Activated effector memory CD4-positive, alpha-beta T cell treated with anti-CD3 and anti-CD28 coated beads, Interleukin-2, amount 50 U/mL, for 16 hours (primary cell): ENCODE measurements around the gene CENPP.

Experiments used
- DNase-seq: peaks from one replicate; pipeline ENCODE4 v3.0.0-alpha.2; 2020

The CENPP gene

DNA sequence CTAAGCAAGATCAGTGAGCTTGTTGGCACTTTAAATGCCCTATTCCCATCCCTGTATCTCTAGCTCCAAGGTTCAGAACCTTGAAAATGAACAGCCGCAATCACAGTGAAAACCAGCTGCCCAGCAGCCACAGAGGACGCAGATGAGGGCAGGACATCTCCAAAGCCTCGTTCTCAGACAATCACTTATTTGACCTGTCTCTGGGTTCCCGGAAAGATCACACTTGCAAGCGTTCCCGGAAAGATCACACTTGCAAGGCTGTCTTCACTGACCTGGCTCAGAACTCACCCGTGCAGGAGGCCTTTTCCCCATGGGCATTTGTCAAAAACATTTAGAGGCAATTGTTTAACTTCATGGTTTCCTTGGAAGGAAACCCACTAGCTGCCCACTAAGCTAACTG lies 318.5 kb downstream of the CENPP start:
- no peak for DNase-seq

DNA sequence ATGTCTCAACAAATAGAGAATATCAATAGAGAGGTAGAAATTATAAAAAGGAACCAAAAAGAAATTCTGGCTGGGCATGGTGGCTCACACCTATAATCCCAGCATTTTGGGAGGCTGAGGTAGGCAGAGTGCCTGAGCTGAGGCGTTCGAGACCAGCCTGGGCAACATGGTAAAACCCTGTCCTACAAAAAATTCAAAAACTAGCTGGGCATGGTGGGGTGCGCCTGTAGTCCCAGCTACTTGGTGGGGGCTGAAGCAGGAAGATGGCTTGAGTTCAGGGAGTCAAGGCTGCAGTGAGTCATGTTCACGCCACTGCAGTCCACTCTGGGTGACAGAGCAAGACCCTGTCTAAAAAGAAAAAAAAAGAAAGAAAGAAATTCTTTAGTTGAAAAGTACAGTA lies 319.3 kb downstream of the CENPP start:
- DNase-seq, result no peak

DNA sequence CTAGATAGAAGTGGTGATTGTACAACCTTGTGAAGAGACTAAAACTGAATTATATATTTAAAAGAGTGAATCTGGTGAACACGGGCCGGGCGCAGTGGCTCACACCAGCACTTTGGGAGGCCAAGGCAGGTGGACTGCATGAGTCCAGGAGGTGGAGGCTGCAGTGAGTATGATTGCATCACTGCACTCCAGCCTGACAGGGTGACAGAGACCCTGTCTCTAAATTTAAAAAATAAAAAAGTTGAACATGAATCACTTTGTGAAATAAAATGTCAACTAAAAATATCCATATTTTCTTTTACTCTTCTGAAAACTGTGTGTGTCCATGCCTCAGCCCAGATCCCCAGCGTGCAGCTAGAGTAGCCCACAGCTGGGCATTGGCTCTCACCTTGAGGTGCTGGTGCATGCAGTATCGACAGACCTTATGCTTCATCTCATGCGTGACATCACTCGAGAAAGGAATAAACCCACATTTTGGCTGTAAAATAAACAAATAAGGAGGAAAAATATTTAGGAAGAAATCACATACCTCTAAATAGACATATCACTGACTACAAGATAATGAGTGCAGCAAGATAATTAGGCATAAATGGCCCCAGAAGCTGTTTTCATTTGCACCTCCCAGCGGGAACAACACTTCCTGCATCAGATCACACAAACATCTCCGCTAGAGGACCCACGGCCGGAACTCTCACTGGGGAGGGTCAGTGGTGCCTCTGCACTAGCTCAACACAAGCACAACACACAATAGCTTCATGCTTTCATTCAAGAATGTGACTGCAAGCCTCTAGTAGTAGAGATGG lies 322.1 kb downstream of the CENPP start:
- DNase-seq, result peak; percentile 49

DNA sequence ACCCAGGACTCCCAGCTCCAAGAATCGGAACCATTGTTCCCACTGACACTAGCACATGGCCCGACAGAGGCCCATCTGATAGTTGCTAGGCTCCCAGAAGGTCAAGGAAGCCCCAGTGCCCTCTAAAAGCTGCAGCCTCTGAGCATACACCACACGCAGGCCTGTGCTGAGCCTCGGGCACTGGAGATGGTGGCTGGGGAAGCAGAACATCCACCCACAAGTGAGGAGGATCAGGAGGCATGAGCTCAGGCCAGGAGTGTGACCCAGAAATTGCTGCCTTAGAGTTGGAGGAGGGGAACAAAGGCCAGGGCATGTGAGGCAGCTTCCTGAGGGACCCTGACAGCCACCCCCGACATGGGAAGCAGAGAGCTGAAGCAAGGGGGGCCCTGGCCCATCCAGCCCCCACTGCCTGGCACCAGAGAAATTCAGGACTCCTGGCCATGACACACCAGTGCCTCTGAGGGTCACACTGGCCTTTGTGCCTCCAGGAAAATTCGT lies 322.8 kb downstream of the CENPP start:
- peak; percentile 36 for DNase-seq

DNA sequence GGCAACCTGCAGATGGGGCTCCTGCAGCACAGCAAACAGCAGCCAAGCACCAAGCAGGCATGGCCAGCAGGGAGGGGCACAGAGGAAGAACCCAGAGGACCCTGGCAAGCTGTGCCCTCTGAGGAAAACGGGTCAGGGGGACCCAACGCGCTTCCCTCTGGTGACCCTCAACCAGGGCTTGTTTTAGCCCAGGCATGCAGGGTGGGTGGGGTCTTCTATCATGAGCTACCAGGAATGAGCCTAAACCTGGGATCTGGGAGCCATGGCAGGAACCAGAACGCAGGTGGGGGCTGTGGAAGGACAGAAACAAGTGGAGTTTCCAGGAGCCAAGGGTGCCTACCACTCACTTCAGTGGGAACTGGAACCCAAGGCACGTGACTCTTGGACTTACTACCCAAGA lies 323.3 kb downstream of the CENPP start:
- DNase-seq, result peak; percentile 50

DNA sequence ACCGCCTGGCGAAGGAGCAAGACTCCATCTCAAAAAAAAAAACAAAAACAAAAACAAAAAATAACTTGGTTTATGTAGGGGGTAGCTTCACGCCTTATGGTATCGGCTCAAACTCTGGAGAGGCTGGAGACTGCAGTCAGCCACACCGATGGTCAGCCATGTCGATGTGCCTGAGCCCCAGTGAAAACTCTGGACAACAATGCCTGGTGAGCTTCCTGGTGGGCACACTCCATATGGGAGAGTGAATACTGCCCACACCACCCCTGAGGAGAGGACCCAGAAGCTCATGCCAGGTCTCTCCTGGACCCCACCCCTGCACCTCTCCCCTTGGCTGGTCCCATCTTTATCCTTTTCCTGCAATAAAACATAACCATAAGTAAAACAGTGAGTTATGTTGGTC lies 324.5 kb downstream of the CENPP start:
- no peak for DNase-seq

DNA sequence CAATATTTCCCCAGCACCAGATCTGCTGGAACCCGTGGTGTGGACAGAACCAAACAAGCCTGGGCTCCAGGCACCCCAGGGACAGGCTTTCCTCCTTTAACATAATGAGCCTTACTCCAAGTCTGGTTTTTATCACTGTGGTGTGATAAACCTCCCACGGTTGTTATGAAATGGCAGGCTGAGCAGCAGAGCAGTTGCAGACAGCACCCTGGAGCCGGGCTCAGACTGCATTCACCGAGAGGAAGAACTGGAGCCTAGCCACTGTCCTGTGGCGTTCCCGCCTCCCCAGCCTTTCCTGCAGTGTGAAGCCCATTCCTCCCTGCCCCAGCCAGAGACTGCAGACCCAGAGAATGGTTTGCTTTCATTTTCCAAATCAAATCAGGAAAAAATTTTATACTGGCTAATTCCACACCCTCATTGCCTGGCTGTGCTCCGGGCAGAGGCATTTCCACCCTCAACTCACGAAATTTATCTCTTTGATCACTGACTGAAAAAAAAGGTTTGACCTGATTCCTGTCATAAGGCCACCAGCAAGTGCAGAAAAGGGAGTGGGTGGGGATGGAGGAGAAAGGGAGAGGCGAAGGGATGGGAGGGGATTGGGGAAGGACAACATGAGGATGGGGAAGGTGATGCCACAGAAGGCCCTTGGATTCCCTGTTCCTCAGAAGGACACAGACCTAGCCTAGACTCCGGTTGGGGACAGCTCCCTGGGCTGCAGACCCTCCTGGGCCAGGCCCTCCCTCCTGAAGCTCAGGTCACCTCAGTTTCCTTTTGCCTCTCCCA lies 325.3 kb downstream of the CENPP start:
- DNase-seq, result peak; percentile 50

DNA sequence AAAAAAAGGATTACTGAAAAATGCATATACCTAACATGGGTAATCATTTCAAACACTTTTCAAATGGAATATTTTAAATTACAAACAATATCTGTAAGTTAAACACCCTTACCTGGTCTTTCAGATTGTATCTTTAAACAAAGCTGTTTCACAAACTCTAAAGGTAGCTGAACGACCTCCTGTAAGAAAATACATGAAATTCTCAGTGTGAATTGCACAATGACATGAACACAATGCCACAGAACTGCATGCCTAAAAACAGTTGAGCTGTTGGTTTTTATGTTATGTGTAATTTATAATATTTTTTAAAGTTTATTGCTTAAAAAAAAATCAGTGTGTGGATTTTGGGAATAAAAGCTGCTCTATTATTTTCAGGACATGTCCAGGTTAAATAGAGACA lies 326.7 kb downstream of the CENPP start:
- no peak for DNase-seq

DNA sequence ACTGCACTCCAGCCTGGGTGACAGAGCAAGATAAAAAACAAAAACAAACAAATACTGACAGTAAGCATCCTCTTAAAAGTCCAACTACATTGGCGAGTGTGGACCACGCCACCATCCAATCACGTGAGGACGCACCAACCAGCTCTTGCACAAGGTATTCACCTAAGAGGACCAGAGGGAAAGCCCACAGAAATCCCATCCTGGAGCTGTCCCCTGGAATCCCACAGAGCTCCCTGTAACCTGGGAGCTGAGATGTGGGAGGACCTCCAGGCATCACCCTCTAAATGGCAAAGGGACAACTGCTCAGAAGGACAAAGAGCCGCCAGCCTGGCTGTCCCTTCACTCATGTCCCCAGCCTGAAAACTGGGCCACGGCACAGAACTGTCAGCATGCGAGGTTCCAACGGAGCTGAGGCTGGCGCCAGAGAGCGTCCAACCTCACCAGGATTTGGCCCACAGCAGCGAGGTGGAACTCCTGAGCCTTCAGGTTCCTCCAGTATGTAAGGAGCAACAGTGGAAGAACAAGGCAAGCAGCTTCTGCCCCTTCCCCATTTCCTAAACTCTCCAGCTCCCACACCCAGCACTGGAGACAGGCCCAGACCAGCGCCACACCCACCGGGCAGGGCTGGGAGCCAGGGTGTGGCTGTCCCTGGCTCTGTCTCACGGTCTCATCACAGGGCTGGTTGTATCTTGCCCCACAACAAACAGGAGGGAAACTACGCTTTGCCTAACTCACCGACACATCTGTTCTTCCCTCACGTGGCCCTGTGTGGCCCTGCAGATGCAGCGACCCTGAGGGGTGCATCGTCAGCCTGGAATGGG lies 328.9 kb downstream of the CENPP start:
- peak; percentile 51 for DNase-seq

DNA sequence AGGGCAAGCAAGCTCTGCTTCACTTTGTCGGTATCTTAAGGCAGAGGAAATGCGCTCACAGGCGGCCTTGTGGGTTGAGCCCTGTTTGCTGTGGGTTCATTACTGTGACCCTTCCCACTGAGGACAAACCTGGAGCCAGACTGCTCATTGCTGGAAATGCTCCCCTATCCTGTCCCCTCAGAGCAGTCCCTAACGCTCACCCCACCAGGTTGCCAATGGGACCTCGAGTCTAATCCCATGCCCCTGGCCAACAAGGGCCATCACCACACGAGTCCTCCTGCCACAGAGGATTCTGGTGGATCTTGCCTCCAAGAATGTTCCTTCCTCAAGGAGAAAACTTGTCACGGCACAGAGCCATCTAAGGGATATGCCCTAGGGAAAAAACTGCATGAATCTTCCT lies 329.6 kb downstream of the CENPP start:
- DNase-seq, result peak; percentile 54

DNA sequence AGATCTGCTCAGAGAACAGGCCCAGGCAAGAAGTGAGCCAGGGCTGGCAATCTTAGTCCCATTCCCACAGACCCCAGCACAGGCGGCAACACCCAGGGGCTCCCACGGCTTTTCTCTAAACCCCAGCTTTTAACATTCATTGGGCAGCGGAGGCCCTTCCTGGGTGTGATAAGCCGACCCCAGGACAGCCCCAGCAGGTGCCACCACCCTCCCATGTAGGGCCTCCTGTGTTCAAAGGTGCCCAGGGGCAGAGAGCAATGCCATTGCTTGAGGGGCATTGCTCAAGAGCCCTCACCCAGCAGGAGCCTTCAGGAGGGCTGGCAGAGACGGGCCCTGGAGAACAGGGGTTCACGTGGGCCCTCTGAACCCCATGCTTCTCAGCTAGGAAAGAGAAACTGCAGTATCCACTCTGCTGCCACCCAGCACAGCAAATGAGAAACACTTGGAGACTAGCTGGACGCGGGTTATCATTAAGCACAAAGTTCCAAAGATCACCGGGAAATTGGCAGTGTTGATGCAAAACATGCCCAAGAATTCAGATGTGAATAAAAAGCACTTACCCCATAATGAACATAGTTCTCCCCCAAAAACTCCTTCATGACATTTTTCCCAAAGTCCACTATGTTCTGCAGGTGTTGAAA lies 330.3 kb downstream of the CENPP start:
- peak; percentile 39 for DNase-seq

DNA sequence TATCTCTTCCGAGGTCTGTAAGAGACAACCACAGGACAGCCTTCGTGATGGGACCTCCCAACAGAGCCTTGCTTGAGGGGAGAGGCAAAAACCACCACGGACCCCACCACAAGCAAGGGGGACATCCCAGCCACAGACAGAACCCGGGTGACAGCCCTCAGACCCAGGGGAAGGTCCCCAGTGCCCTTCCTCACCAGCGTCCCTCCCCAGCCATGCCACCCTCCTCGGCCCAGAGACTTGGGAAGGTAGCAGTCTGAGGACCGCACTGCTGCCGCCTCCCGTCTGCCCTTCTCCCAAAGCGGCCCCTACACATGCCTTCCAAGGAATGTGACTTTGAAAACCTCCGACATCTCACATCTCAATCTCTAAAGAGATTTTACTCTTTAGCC lies 330.8 kb downstream of the CENPP start:
- DNase-seq, result peak; percentile 52

DNA sequence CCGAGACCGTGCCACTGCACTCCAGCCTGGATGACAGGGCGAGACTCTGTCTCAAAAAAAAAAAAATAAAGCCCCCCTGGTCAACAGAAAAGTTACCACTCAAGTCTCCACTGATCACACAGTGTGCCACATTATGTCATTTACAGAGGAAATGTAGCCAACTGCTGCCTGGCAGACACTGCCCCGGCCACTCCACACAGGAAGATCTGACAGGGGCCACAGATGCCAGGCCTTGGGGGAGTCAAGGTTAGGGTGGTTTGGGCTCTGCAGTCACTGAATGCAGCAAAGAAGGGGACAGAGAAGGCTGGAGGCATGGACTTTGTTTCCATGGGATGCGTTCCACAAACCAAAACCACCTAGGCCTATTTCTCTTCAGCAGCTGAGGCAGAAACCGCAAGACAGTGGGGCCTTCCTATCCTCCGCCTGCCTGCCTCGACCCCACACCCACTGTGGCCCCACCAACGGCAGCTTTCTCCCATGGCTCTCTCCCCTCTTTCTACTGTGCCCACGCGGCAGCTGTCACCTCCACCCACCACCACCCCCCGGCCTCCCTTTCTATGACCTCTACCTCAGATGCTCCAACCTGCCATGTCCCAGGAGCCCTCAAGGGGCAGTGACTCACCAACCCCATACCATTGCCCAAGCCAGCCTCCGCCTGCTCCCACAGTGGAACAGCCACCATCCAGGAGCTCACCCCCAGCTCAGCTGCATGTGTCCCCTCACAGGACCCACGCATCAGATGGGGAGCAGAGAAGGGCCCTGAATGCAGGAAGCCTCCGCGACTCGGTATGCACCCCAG lies 331.7 kb downstream of the CENPP start:
- DNase-seq, result peak; percentile 59

DNA sequence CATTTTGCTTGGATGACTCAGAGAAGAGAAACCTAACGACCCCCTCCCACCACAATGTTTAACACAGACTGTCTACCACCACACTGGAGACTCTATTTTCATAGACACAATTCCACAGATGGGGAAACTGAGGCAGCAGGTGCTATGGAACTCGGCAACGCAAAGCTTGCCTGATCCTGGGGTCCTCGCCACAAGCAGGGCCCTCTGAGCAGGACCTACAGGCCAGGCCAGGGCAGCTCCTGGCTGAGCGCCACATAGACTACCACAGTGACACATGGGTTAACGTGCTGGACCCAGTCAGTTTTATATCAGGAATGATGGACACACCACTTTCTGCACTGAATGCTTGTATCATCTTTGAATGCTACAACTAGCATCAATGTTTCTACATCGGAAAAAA lies 332.4 kb downstream of the CENPP start:
- DNase-seq, result peak; percentile 31

DNA sequence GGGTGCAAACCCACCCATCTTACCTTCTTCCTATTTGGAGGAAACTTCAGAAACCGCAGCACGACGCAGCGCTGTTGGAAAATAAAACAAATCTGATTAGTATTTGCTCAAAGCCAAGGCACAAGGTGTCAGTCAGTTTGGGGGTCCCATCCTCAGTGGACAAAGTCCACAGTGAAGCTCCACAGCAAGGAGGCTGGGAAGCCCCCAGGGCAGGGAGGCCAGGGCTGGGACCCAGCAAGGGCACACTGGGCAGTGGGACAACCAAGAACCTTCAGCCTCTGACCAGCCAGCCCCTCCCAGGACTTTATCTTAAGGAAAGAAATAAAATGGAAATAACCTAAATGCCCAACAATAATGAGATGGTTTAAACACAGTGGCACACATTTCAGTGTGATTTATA lies 332.9 kb downstream of the CENPP start:
- peak; percentile 60 for DNase-seq

DNA sequence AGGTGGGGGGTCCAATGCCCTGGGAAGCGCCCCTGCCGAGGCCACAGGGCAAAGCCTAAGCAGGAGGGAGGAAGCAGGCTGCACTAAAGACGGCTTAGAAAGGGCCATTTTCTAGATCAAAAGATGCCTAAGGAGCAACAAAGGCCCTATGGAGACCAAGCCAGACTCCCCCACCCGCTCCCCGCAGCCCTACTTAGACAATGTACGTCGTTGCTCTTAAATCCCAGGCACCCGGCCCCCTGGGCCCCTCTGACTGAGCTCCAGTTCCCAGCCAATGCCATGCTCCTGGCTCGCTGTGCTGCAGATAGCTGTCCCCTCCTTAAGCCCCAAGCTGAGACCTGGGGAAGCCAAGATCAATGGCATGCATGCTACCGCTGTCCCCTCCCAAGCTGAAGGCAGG lies 333.8 kb downstream of the CENPP start:
- DNase-seq, result peak; percentile 38

DNA sequence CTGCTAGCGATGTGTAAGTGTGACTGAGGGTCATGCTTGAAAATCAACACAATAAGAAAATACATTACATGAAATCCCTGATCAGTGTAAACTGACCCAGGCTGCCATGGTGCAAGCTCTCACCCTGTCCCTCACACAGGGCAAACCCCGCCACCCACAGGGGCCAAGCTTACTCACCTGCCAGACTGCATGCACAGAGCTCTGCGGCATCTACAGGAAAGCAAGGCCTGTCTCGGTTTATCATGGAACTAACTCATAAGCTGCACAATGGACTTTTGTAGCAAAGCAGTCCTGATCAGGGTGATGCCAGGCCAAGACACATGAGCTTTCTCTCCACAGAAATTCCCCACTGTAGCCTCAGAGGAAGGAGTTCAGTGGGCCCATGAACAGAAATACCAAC lies 334.5 kb downstream of the CENPP start:
- DNase-seq, result peak; percentile 58

DNA sequence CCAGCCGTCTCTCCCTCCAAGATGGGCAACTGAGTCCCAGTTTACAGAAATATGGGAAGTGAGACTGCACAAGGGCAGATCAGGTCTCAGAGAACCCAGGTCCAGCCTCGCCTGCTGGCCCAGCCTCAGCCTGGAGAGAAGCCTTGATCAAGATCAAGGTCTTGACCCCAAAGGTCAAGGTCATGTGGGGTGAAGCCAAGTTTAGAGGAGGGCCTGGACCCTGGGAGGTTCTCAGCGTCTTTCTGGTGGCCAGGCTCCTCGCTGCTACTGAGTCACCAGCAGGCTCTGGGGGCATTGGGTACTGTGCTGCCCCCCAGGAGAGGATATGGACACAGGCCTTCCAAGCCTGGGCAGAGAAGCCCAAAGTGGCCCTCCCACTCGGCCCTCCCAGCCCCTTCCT lies 335.4 kb downstream of the CENPP start:
- DNase-seq, result peak; percentile 37

DNA sequence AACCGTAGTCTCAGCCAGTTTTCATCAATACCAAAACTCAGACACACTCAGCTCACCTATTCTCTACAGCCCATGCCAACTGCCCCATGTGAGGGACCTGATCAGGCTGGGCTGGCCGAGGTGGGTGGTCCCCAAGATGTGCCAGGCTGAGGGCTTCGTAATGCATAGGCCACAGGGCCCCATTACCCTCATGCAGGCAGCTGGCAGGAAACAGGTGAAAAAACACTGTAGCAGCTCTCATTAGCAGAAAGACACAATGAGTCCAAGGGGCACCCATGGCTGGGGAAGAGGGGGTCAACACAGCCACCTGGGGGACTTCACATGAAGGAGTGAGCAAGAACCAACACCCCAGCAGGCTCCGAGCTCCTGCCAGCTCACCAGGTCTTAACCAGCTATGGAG lies 336.0 kb downstream of the CENPP start:
- peak; percentile 31 for DNase-seq

DNA sequence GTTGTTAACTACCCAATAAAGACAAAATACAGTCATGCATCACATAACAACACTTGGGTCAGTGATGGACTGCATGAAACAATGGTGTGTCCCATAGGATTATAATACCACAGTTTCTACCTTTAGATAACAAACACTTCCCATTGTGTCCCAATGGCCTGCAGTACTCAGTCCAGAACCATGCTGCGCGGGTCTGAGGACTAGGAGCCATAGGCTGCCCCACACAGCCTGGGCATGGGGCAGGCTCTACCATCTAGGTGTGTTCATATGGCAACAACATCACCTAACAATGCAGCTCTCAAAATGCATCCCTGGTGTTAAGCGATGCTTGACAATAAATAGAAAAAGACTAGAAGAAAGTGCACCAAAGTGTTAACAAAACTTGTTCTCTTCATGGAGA lies 337.4 kb downstream of the CENPP start:
- DNase-seq, result peak; percentile 58

DNA sequence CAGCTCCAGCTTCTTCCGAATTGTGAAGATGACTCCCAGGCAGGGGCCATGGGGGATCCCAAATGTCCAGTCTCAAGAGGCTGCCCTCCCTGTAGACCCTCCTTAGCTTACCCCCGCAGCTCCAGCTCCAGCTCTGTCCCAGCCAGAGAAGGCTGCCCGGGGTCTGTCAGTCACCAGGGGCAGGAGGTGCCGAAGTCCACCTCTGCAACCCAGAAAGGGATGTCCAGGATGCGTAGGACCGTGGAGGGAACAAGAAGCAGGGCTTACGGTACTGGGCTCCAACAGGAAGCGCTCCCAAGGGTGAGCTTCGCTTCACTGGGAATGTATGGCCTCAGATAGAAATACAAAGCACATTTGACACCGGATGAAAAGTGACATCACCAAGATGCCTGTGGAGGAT lies 338.2 kb downstream of the CENPP start:
- no peak for DNase-seq
